GM12878 (cell line): ENCODE measurements around the gene BAHD1. TPM values are rescaled to one million over a fixed set of nuclear protein-coding genes. Genes with fewer than 3 reads are reported as not detected.

Experiments used
- ATAC-seq: fragments of 200-7000 bp; cut with Tn5 transposase; 3 replicates; pipeline ENCODE4 v1.9.1; 2020; ENCODE audit warnings: mild to moderate bottlenecking, moderate library complexity
- BruUV-seq: library from RNA; stranded (reverse); fragments of 400-500 nt; replicated peaks from 2 replicates; lab custom pipeline; 2021; lab: Mats Ljungman, UMichigan
- CTCF ChIA-PET: fragments of 300-600 bp; sonication (Branson Sonifier 250); formaldehyde crosslinking; extraction: SDS; loops from one replicate; lab custom pipeline; 2021; ENCODE audit warnings: inconsistent platforms; lab: Yijun Ruan, JAX
- POLR2A ChIA-PET: fragments of 350-600 bp; formaldehyde crosslinking; extraction: SDS; loops from one replicate; lab custom pipeline; 2021; ENCODE audit warnings: inconsistent platforms; lab: Charles Lee
- RAD21 ChIA-PET: fragments of 300-600 bp; sonication (Branson Sonifier 250); formaldehyde crosslinking; loops from one replicate; lab custom pipeline; 2023; ENCODE audit warnings: antibody characterized with exemption; ENCODE audit not compliant: unreplicated experiment; lab: Charles Lee
- SMC1A ChIA-PET: fragments of 300-600 bp; sonication (Branson Sonifier 250); formaldehyde crosslinking; loops from one replicate; lab custom pipeline; 2023; ENCODE audit not compliant: unreplicated experiment, uncharacterized antibody; lab: Charles Lee
- DNase-seq: peaks from one replicate; pipeline ENCODE4 v3.0.0-alpha.2; 2011; ENCODE audit warnings: low read depth, low spot score
- FAIRE-seq: peaks from 3 replicates; lab custom pipeline; 2011; peaks lifted over from hg19 to GRCh38; lab: Jason Lieb, UNC
- H2AFZ ChIP-seq: 2 replicates; pipeline ENCODE4 v1.6.0; 2011; ENCODE audit warnings: low read depth, low read length, control low read depth; ENCODE audit not compliant: control insufficient read depth
- H3K27ac ChIP-seq: 2 replicates; pipeline ENCODE4 v1.5.1; 2011; ENCODE audit warnings: control low read depth; ENCODE audit not compliant: control insufficient read depth, insufficient read depth
- H3K27me3 ChIP-seq, 2 experiments: replicated peaks in 1 of 2; 2 replicates each; pipeline versions ENCODE4 v1.6.0 to v1.6.1; 2011; ENCODE audit warnings: low read length in 1 of 2; ENCODE audit not compliant: control insufficient read depth in 2 of 2, insufficient read depth in 2 of 2
- H3K36me3 ChIP-seq, 2 experiments: 2 replicates each; pipeline ENCODE4 v1.5.1; 2011; ENCODE audit warnings: low read length in 1 of 2; ENCODE audit not compliant: control insufficient read depth in 2 of 2, insufficient read depth in 2 of 2
- H3K4me1 ChIP-seq: 2 replicates; pipeline ENCODE4 v1.6.1; 2011; ENCODE audit warnings: mild to moderate bottlenecking, low read length, moderate library complexity, mixed read lengths; ENCODE audit not compliant: control insufficient read depth, insufficient read depth
- H3K4me2 ChIP-seq: 2 replicates; pipeline ENCODE4 v1.6.0; 2011; ENCODE audit warnings: control low read depth; ENCODE audit not compliant: control insufficient read depth, insufficient read depth
- H3K4me3 ChIP-seq: fragments of 200-600 bp; sonication (generic); 2 replicates; pipeline ENCODE4 v1.5.1; 2016
- H3K79me2 ChIP-seq: 2 replicates; pipeline ENCODE4 v1.6.0; 2011; ENCODE audit warnings: low read length; ENCODE audit not compliant: control insufficient read depth, insufficient read depth
- H3K9ac ChIP-seq: 2 replicates; pipeline ENCODE4 v1.8.0; 2011; ENCODE audit warnings: low read length, control low read depth, mixed read lengths; ENCODE audit not compliant: control insufficient read depth, insufficient read depth
- H3K9me3 ChIP-seq: replicated peaks from 3 replicates; pipeline ENCODE4 v1.5.1; 2011; ENCODE audit warnings: mild to moderate bottlenecking, low read length; ENCODE audit not compliant: control insufficient read depth, insufficient read depth
- H4K20me1 ChIP-seq: 2 replicates; pipeline ENCODE4 v1.6.0; 2011; ENCODE audit not compliant: control insufficient read depth, insufficient read depth
- CHD1 ChIP-seq: IDR thresholded peaks from 2 replicates; pipeline ENCODE4 v1.6.1; 2012; ENCODE audit warnings: low read depth, low read length, improper control_type of control experiment
- E4F1 ChIP-seq: fragments of 450-650 bp; IDR thresholded peaks from 2 replicates; pipeline ENCODE4 v1.6.1; 2018; ENCODE audit warnings: borderline replicate concordance, mild to moderate bottlenecking; ENCODE audit not compliant: partially characterized antibody
- EP300 ChIP-seq, 2 experiments: fragments of 150-350 bp in 1 of 2; IDR thresholded peaks; 2 replicates each; pipeline ENCODE4 v1.6.1; 2011 to 2012; ENCODE audit warnings: low read depth in 2 of 2, low read length in 2 of 2, borderline replicate concordance in 1 of 2, improper control_type of control experiment in 1 of 2, inconsistent platforms in 1 of 2; ENCODE audit not compliant: control insufficient read depth in 1 of 2
- LARP7 ChIP-seq: fragments of 450-650 bp; IDR thresholded peaks from 2 replicates; pipeline ENCODE4 v1.6.1; 2017; ENCODE audit warnings: mild to moderate bottlenecking
- MEF2A ChIP-seq: IDR thresholded peaks from 2 replicates; pipeline ENCODE4 v1.6.1; 2011; ENCODE audit warnings: low read depth, mild to moderate bottlenecking, low read length, moderate library complexity; ENCODE audit not compliant: insufficient read depth
- SP1 ChIP-seq: IDR thresholded peaks from one replicate; pipeline ENCODE4 v1.6.1; 2011; ENCODE audit warnings: low read depth, low read length
- STAT1 ChIP-seq: fragments of 450-650 bp; conservative IDR thresholded peaks from 2 replicates; pipeline ENCODE4 v1.6.1; 2014; ENCODE audit warnings: antibody characterized with exemption, mild to moderate bottlenecking
- STAT3 ChIP-seq: IDR thresholded peaks from 2 replicates; pipeline ENCODE4 v1.6.1; 2011; ENCODE audit warnings: low read depth, low read length, improper control_type of control experiment
- ZBTB33 ChIP-seq: fragments of 450-650 bp; IDR thresholded peaks from 2 replicates; pipeline ENCODE4 v1.6.1; 2017; ENCODE audit warnings: mild to moderate bottlenecking
- ZNF384 ChIP-seq: IDR thresholded peaks from 2 replicates; pipeline ENCODE4 v1.6.1; 2012; ENCODE audit warnings: low read depth, mild to moderate bottlenecking, low read length, improper control_type of control experiment, borderline replicate concordance
- WGBS: methylation state at CpG from one replicate; pipeline ENCODE4 v1.1.6; 2016; ENCODE audit warnings: low lambda C conversion rate; ENCODE audit not compliant: insufficient replicate concordance, insufficient coverage; ENCODE audit errors: missing lambda C conversion rate; 5-methylcytosine and 5-hydroxymethylcytosine counted together
- in situ Hi-C: fragments of 300-500 bp; cut with MboI; formaldehyde crosslinking; loops from 9 replicates; pipeline ENCODE4 v1.14.3; 2018; ENCODE audit warnings: mixed read lengths
- intact Hi-C: fragments of 100-400 bp; cut with micrococcal nuclease; formaldehyde crosslinking; loops from one replicate; pipeline ENCODE4 v1.14.2; 2022; ENCODE audit not compliant: unreplicated experiment
- polyA plus RNA-seq, 11 experiments: library from polyadenylated mRNA; depleted of rRNA in 4 of 11; unstranded in 6 of 11; stranded (reverse) in 5 of 11; fragments of >200 nt; fragmentation: Nextera tagmentation in 4 of 11; fragmentation: Illumina TruSeq in 1 of 11; extraction: Ambion mirVana in 4 of 11; extraction: Trizol in 1 of 11; gene quantifications; 1 replicate in 1 of 11; 2 replicates in 10 of 11; pipeline versions ENCODE4 v1.2.1 to v1.2.3, GENCODE V29; 2011 to 2016; ENCODE audit warnings: inconsistent platforms in 2 of 11, missing spikeins in 2 of 11, low read depth in 1 of 11
- total RNA-seq, 4 experiments: library from RNA; depleted of rRNA in 3 of 4; stranded (reverse); fragments of >200 nt in 3 of 4; fragmentation: Illumina TruSeq in 1 of 4; extraction: Trizol in 1 of 4; gene quantifications; 2 replicates each; pipeline versions ENCODE4 v1.2.1 to v1.2.3, GENCODE V29; 2013 to 2021

BAHD1 gene
- total and polyA plus RNA-seq, 10 of the 15 experiments (the other 5 are each of a cell fraction or from before 2014, with no cell fraction given) = 0.21 to 21.8 (median 5.8) TPM

GRCh38 chr15:40435710-40436089, 5.1 kb upstream of the BAHD1 start (continued):
- TF ChIP-seq E4F1 (no peak), MEF2A (no peak), CHD1 (no peak), ZNF384 (no peak), EP300 (IDR thresholded peaks at IDR 0.05; ENCODE audit: borderline replicate concordance in 1 of 2, control insufficient read depth in 1 of 2, low read depth in 2 of 2, low read length in 2 of 2) (no peak), STAT3 (no peak), STAT1 (no peak), SP1 (no peak)

GRCh38 chr15:40436116-40436891, 4.4 kb upstream of the BAHD1 start:
- no peaks in the 10 kb centered on the region; the same call in 1 of the 2 replicates for H3K79me2 ChIP-seq
- ChIA-PET POLR2A (no interaction called here), SMC1A (no interaction called here), CTCF (interaction anchor here (0.9 kb wide), 1 partner anchor 61 kb away, joined by 3 read pairs; no protein-coding TSS in a partner anchor), RAD21 (no interaction called here)
- no peak overlapping the region for H2AFZ ChIP-seq
- H3K4me1 ChIP-seq = peaks cover 14% of the 10 kb centered on the region
- H3K4me3 ChIP-seq = no peak overlapping the region
- FAIRE-seq (no peak), ATAC-seq (no peak), DNase-seq (no peak)
- H4K20me1 ChIP-seq = no peaks in the 10 kb centered on the region
- no TSS peak for BruUV-seq
- no peaks in the 10 kb centered on the region for H3K9me3 ChIP-seq
- in situ Hi-C loops = no loop called here
- peak overlapping the region; percentile 32; the same call in 1 of the 2 replicates for H3K4me2 ChIP-seq
- TF ChIP-seq ZBTB33 = no peak
- TF ChIP-seq LARP7 = no peak
- H3K36me3 ChIP-seq = no peaks in the 10 kb centered on the region
- H3K27me3 ChIP-seq = peaks cover 16 to 36% of the 10 kb centered on the region in 2 experiments
- H3K9ac ChIP-seq = no peak overlapping the region
- WGBS = 9% methylated on average over 21 of the region's 39 CpGs
- intact Hi-C loops = no loop called here
- no peak overlapping the region for H3K27ac ChIP-seq
